ENCODE results near the gene NUMB.

Gene NUMB

DNA sequence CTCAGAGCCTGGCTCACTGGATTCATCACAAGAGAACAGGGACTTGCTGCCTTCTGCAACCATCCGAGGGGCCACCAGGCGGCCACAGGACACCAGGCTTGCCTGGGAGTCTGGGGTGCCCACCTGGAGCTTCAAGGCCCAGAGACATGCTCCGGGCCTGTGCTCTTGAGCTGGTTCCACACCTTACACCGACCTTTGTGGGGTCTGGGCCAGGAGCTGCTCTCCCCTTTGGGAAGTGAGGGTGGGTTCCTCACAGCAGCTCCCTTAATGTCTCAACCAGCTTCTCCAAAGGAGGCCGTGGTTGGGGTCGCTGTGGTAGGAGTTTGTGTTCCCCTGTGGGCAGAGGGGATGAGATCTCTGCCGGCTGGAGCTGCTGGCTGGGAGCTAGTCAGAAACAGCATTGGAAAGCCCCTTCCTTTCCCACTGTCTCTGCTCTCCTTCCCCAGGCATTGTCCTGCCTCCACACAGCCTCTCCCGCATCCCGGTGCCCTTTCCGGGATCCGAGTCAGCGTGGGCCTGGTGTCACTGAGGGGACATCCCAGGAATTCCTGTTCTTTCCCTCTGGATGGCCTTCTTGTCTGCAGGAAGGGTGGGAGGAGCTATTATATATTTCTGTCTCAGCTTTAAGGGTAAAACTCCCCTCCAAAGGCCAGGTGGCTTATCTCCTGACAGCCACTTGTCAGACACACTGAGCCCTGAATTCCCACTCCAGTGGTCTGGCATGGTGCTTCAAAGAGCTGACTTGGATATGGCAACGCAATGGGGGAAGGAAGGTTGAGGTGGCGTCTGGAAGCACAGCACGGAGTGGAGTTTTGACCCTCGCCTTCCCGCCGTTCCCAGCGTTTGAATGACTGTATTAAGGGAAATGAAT is 226.1 kb downstream of the NUMB start:
- DNase-seq: peak; percentile 44

- no peak for DNase-seq
Measured at GRCh38 chr14:73230051-73230450, 228.3 kb downstream of the NUMB start.

DNA sequence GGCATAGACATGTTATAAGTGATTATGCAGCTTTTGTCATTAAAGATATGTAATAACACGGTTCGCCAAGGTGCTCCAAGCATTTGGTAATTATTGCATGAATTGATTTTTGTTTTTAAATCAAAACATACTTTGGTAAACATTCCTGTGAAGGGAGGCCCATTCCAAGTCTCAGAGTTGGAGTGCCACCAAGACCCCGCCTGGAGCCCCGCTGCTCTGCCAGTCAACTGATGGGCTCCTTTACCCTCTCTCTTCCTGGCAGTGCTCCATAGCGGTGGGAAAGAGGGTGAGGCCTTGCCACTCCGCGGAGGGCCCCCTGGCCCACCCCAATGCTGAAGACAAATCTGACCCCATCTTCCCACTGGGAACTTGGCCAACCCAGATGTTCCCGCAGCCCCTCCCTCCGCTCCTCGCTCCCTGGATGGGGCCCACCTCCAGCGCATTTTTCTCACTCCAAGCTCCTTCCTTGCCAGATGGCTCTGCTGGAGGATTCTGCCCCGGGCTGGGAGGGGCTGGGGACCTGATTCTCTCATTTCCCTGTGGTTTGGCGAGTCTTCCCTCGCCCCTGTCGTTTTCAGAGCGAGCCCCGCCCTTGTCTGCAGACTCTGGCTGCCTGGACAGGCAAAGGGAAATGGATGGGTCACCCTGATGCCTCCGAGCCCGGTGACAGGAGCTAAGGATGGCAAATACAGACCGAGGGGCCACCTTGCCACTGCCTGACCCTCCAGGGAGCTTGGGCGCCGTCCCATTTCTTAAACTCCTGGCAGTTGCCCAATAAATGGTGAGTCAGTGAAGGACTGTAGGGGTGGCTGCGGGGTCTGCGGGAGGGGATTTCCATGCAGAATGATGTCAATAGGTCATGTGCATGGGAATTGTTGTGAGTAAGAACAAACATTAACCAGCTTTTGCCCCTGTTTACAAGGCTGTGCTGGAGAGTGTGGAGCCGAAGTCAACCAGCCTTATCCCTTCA is 230.2 kb downstream of the NUMB start:
- peak; percentile 39 for DNase-seq

GRCh38 chr14:73225496-73225895 is 232.8 kb downstream of the NUMB start:
- DNase-seq: no peak

Measured in right kidney (tissue), 1 donor.